Adrenal gland (tissue), 5 donors: ENCODE measurements around the gene ITGB4.

ENCODE experiments used
- POLR2A ChIP-seq, 2 donors: fragments of 450-650 bp; IDR thresholded peaks; one replicate each; pipeline ENCODE4 v1.6.1; 2017; ENCODE audit warnings: antibody characterized with exemption in 2 of 2, mild to moderate bottlenecking in 2 of 2, moderate library complexity in 1 of 2
- TF ChIP-seq, protein P1 (sequence below), 6 experiments: fragments of 450-650 bp in 4 of 6; fragments of 200-600 bp in 2 of 6; sonication (generic) in 1 of 6; IDR thresholded peaks; 1 replicate in 5 of 6; 2 replicates in 1 of 6; pipeline versions ENCODE4 v1.5.1 to v1.8.0; 2016 to 2021; ENCODE audit warnings: antibody characterized with exemption in 6 of 6, mild to moderate bottlenecking in 2 of 6, moderate library complexity in 1 of 6
- donor health status: DM: no; HTN: no; CAD: no.

DNA sequence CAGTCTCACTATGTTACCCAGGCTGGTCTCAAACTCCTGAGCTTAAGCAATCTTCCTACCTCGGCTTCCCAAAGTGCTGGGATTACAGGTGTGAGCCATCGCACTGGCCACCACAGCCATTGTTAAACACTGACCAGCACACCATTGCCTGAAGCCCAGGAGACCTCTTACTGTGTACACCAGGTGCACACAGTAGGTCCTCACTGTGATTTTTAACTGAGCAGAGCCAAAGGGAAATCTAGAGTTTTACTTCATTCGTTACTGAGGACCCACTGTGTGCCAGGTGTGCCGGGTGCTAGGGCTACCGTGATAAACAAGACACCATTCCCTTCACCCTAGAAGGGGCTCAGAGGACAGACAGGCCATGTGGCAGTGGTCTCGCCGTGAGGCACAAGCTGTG, 4.2 kb downstream of the ITGB4 start:
- TF ChIP-seq, protein P1, sequence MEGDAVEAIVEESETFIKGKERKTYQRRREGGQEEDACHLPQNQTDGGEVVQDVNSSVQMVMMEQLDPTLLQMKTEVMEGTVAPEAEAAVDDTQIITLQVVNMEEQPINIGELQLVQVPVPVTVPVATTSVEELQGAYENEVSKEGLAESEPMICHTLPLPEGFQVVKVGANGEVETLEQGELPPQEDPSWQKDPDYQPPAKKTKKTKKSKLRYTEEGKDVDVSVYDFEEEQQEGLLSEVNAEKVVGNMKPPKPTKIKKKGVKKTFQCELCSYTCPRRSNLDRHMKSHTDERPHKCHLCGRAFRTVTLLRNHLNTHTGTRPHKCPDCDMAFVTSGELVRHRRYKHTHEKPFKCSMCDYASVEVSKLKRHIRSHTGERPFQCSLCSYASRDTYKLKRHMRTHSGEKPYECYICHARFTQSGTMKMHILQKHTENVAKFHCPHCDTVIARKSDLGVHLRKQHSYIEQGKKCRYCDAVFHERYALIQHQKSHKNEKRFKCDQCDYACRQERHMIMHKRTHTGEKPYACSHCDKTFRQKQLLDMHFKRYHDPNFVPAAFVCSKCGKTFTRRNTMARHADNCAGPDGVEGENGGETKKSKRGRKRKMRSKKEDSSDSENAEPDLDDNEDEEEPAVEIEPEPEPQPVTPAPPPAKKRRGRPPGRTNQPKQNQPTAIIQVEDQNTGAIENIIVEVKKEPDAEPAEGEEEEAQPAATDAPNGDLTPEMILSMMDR (IDR thresholded peaks at IDR 0.05), result no peak
- TF ChIP-seq POLR2A (IDR thresholded peaks at IDR 0.05), result no peak
